Measurements from ENCODE around the gene PAX3.

Gene PAX3

GRCh38 chr2:222218786-222219185 is 80.0 kb downstream of the PAX3 start:
- DNase-seq (ENCODE audit: low read depth in 2 of 2), result no peak
- no peak overlapping the region for H3K4me3 ChIP-seq (replicated peaks in 1 of 2; ENCODE audit: low read depth in 2 of 2, low read length in 2 of 2)
- no peak for TF ChIP-seq CTCF (IDR thresholded peaks at IDR 0.05; ENCODE audit: low read depth, low read length)

- H3K4me3 ChIP-seq (replicated peaks in 1 of 2; ENCODE audit: low read depth in 2 of 2, low read length in 2 of 2), result no peak overlapping the region
- DNase-seq (ENCODE audit: low read depth in 2 of 2), result no peak
- no peak for TF ChIP-seq CTCF (IDR thresholded peaks at IDR 0.05; ENCODE audit: low read depth, low read length)
Measured at GRCh38 chr2:222217712-222218111, 81.1 kb downstream of the PAX3 start.

GRCh38 chr2:222214885-222215284 is 83.9 kb downstream of the PAX3 start:
- no peak overlapping the region for H3K4me3 ChIP-seq (replicated peaks in 1 of 2; ENCODE audit: low read depth in 2 of 2, low read length in 2 of 2)
- no peak for TF ChIP-seq CTCF (IDR thresholded peaks at IDR 0.05; ENCODE audit: low read depth, low read length)
- DNase-seq (ENCODE audit: low read depth in 2 of 2), result no peak

- no peak for TF ChIP-seq CTCF (IDR thresholded peaks at IDR 0.05; ENCODE audit: low read depth, low read length)
- H3K4me3 ChIP-seq (replicated peaks in 1 of 2; ENCODE audit: low read depth in 2 of 2, low read length in 2 of 2), result no peak overlapping the region
- no peak for DNase-seq (ENCODE audit: low read depth in 2 of 2)
Measured at GRCh38 chr2:222213049-222213448, 85.7 kb downstream of the PAX3 start.

GRCh38 chr2:222212571-222212970 is 86.2 kb downstream of the PAX3 start:
- H3K4me3 ChIP-seq (replicated peaks in 1 of 2; ENCODE audit: low read depth in 2 of 2, low read length in 2 of 2), result no peak overlapping the region
- TF ChIP-seq CTCF (IDR thresholded peaks at IDR 0.05; ENCODE audit: low read depth, low read length), result no peak
- no peak for DNase-seq (ENCODE audit: low read depth in 2 of 2)

GRCh38 chr2:222208010-222208690 is 90.6 kb downstream of the PAX3 start:
- no peak overlapping the region for H3K4me3 ChIP-seq (replicated peaks in 1 of 2; ENCODE audit: low read depth in 2 of 2, low read length in 2 of 2)
- no peak for DNase-seq (ENCODE audit: low read depth in 2 of 2)
- TF ChIP-seq CTCF (IDR thresholded peaks at IDR 0.05; ENCODE audit: low read depth, low read length), result no peak

- H3K4me3 ChIP-seq (replicated peaks in 1 of 2; ENCODE audit: low read depth in 2 of 2, low read length in 2 of 2), result no peak overlapping the region
- no peak for DNase-seq (ENCODE audit: low read depth in 2 of 2)
Measured at GRCh38 chr2:222205136-222205535, 93.7 kb downstream of the PAX3 start.

More at GRCh38 chr2:222205136-222205535, 93.7 kb downstream of the PAX3 start:
- TF ChIP-seq CTCF (IDR thresholded peaks at IDR 0.05; ENCODE audit: low read depth, low read length), result no peak
